H9 (cell line): Measurements from ENCODE around the gene CCDC126. TPM values are rescaled to one million over a fixed set of nuclear protein-coding genes. Genes with fewer than 3 reads are reported as not detected.

Experiments used
- DNase-seq: peaks from one replicate; pipeline ENCODE4 v3.0.0-alpha.2; 2017
- H2AFZ ChIP-seq: one replicate; pipeline ENCODE4 v1.6.1; 2013; ENCODE audit warnings: mild to moderate bottlenecking, low read length, control low read depth, moderate library complexity
- H2AK5ac ChIP-seq: 2 replicates; pipeline ENCODE4 v1.6.1; 2013; ENCODE audit warnings: low read length, control low read depth, mixed read lengths; ENCODE audit not compliant: insufficient read length
- H2BK120ac ChIP-seq: one replicate; pipeline ENCODE4 v1.6.1; 2013; ENCODE audit warnings: low read depth, mild to moderate bottlenecking, low read length, control low read depth, inconsistent platforms; ENCODE audit not compliant: poor library complexity, severe bottlenecking
- H2BK12ac ChIP-seq: 2 replicates; pipeline ENCODE4 v1.6.1; 2013; ENCODE audit warnings: low read length, control low read depth, mixed read lengths, low read depth; ENCODE audit not compliant: insufficient read length
- H2BK15ac ChIP-seq: 2 replicates; pipeline ENCODE4 v1.6.1; 2013; ENCODE audit warnings: low read depth, low read length, control low read depth
- H2BK20ac ChIP-seq: one replicate; pipeline ENCODE4 v1.6.1; 2013; ENCODE audit warnings: low read depth, mild to moderate bottlenecking, low read length, control low read depth, inconsistent platforms; ENCODE audit not compliant: poor library complexity, severe bottlenecking
- H2BK5ac ChIP-seq: 2 replicates; pipeline ENCODE4 v1.6.1; 2013; ENCODE audit warnings: low read length, control low read depth, mixed read lengths; ENCODE audit not compliant: insufficient read length
- H3K14ac ChIP-seq: 2 replicates; pipeline ENCODE4 v1.6.1; 2013; ENCODE audit warnings: low read length, control low read depth; ENCODE audit not compliant: insufficient read depth
- H3K18ac ChIP-seq: 2 replicates; pipeline ENCODE4 v1.6.1; 2013; ENCODE audit warnings: low read depth, mild to moderate bottlenecking, mixed read lengths, low read length, control low read depth; ENCODE audit not compliant: insufficient read length
- H3K23ac ChIP-seq: 2 replicates; pipeline ENCODE4 v1.6.1; 2013; ENCODE audit warnings: low read length, control low read depth, mixed read lengths, low read depth; ENCODE audit not compliant: insufficient read length
- H3K23me2 ChIP-seq: 2 replicates; pipeline ENCODE4 v1.6.1; 2013; ENCODE audit warnings: low read depth, mild to moderate bottlenecking, mixed read lengths, low read length, control low read depth; ENCODE audit not compliant: insufficient read length, poor library complexity, severe bottlenecking
- H3K27ac ChIP-seq: 2 replicates; pipeline ENCODE4 v1.5.1; 2013; ENCODE audit warnings: low read length, control low read depth, mixed read lengths, low read depth; ENCODE audit not compliant: insufficient read length
- H3K27me3 ChIP-seq: 2 replicates; pipeline ENCODE4 v1.6.1; 2013; ENCODE audit warnings: low read length, control low read depth, inconsistent platforms; ENCODE audit not compliant: insufficient read depth
- H3K4ac ChIP-seq: 2 replicates; pipeline ENCODE4 v1.6.1; 2013; ENCODE audit warnings: low read depth, mild to moderate bottlenecking, control low read depth, inconsistent platforms, low read length, moderate library complexity
- H3K4me1 ChIP-seq: 2 replicates; pipeline ENCODE4 v1.6.1; 2013; ENCODE audit warnings: low read length, control low read depth, inconsistent platforms; ENCODE audit not compliant: insufficient read depth
- H3K4me2 ChIP-seq: 2 replicates; pipeline ENCODE4 v1.6.1; 2013; ENCODE audit warnings: low read length, control low read depth, mixed read lengths; ENCODE audit not compliant: insufficient read length, insufficient read depth
- H3K56ac ChIP-seq: 2 replicates; pipeline ENCODE4 v1.6.1; 2013; ENCODE audit warnings: low read depth, mild to moderate bottlenecking, mixed read lengths, low read length, control low read depth; ENCODE audit not compliant: insufficient read length
- H3K79me1 ChIP-seq: 2 replicates; pipeline ENCODE4 v1.6.1; 2013; ENCODE audit warnings: low read depth, mild to moderate bottlenecking, moderate library complexity, low read length, control low read depth, inconsistent platforms; ENCODE audit not compliant: insufficient read depth, poor library complexity, severe bottlenecking
- H3K79me2 ChIP-seq: 2 replicates; pipeline ENCODE4 v1.6.1; 2013; ENCODE audit warnings: low read length, control low read depth, inconsistent platforms; ENCODE audit not compliant: insufficient read depth
- H3K9ac ChIP-seq: 2 replicates; pipeline ENCODE4 v1.6.1; 2013; ENCODE audit warnings: low read length, control low read depth, mixed read lengths; ENCODE audit not compliant: insufficient read length; ENCODE audit errors: extremely low read depth
- H3K9me3 ChIP-seq: one replicate; pipeline ENCODE4 v1.6.1; 2013; ENCODE audit warnings: low read depth, low read length, inconsistent platforms; ENCODE audit not compliant: control insufficient read depth
- H3T11ph ChIP-seq: one replicate; pipeline ENCODE4 v1.6.1; 2013; ENCODE audit warnings: mild to moderate bottlenecking, low read length, control low read depth, inconsistent platforms
- H4K20me1 ChIP-seq: one replicate; pipeline ENCODE4 v1.6.1; 2013; ENCODE audit not compliant: control insufficient read depth, insufficient read length, insufficient read depth
- H4K5ac ChIP-seq: 2 replicates; pipeline ENCODE4 v1.6.1; 2013; ENCODE audit warnings: low read depth, mild to moderate bottlenecking, mixed read lengths, low read length, control low read depth; ENCODE audit not compliant: insufficient read length
- H4K8ac ChIP-seq: replicated peaks from 2 replicates; pipeline ENCODE4 v1.6.1; 2013; ENCODE audit warnings: low read length, control low read depth, mixed read lengths, low read depth; ENCODE audit not compliant: insufficient read length
- H4K91ac ChIP-seq: 2 replicates; pipeline ENCODE4 v1.6.1; 2013; ENCODE audit warnings: low read depth, mild to moderate bottlenecking, moderate library complexity, mixed read lengths, low read length, control low read depth; ENCODE audit not compliant: insufficient read length
- H3K27ac Mint-ChIP-seq, 3 experiments: 2 replicates in 2 of 3; 3 replicates in 1 of 3; pipeline ENCODE4 v1.8.0; 2020 to 2021; ENCODE audit warnings: mixed read lengths in 3 of 3, mild to moderate bottlenecking in 1 of 3, moderate library complexity in 1 of 3
- H3K27me3 Mint-ChIP-seq: 2 replicates; pipeline ENCODE4 v1.8.0; 2021; ENCODE audit warnings: low read depth, mild to moderate bottlenecking, moderate library complexity, mixed read lengths
- H3K36me3 Mint-ChIP-seq, 3 experiments: 2 replicates in 2 of 3; 3 replicates in 1 of 3; pipeline ENCODE4 v1.8.0; 2020 to 2021; ENCODE audit warnings: low read depth in 3 of 3, mixed read lengths in 3 of 3; ENCODE audit not compliant: insufficient read depth in 1 of 3
- H3K4me1 Mint-ChIP-seq, 2 experiments: 2 replicates each; pipeline ENCODE4 v1.8.0; 2020; ENCODE audit warnings: mixed read lengths in 2 of 2
- H3K4me3 Mint-ChIP-seq, 2 experiments: 2 replicates in 1 of 2; 3 replicates in 1 of 2; pipeline ENCODE4 v1.8.0; 2020 to 2021; ENCODE audit warnings: mild to moderate bottlenecking in 2 of 2, mixed read lengths in 2 of 2, moderate library complexity in 1 of 2
- H3K9me3 Mint-ChIP-seq, 2 experiments: 2 replicates in 1 of 2; 3 replicates in 1 of 2; pipeline ENCODE4 v1.8.0; 2020; ENCODE audit warnings: mild to moderate bottlenecking in 2 of 2, mixed read lengths in 2 of 2, moderate library complexity in 1 of 2
- CTCF ChIP-seq: fragments of 200-600 bp; sonication (generic); conservative IDR thresholded peaks from 3 replicates; pipeline ENCODE4 v1.8.0; 2021; ENCODE audit warnings: antibody characterized with exemption, mild to moderate bottlenecking
- WGBS: extraction: QIAGEN DNeasy Blood & Tissue Kit; methylation state at CpG from one replicate; pipeline ENCODE4 v1.1.7; 2013; ENCODE audit warnings: missing lambda C conversion rate, low lambda C conversion rate, mixed read lengths; ENCODE audit not compliant: insufficient read length; ENCODE audit errors: extremely low coverage; 5-methylcytosine and 5-hydroxymethylcytosine counted together
- total RNA-seq: library from RNA; stranded (reverse); gene quantifications from 2 replicates; pipeline ENCODE4 v1.2.1, GENCODE V29; 2021

Gene CCDC126
- total RNA-seq, 1 experiment from 2014 or later, result 4.0 TPM

DNA sequence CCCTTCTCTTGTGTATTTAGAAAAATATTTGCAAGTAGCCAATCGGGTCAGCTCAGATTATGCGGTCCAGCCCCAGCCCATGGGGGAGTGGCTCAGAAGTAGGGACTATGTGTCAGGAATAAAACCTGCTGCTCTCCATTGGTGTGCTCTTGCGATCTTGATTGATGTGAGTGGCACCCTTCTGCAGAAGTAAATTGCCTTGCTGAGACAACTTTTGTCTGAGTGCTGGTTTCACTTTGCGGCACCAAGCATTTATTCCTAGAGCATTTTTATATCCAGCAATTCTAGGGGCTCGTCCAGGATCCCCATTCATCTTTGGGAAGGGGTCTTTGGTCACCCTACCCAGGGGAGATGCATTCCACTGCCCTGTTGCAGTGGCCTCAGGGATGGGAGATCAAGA lies 56.8 kb downstream of the CCDC126 start:
- no peak overlapping the region for H3K18ac ChIP-seq
- no peak overlapping the region for H2BK120ac ChIP-seq
- H3K79me2 ChIP-seq, result no peaks in the 10 kb centered on the region
- H4K20me1 ChIP-seq, result no peaks in the 10 kb centered on the region
- no peak overlapping the region for H3K27ac ChIP-seq
- no peaks in the 10 kb centered on the region for H3K27me3 ChIP-seq
- no peak overlapping the region for H3K4me2 ChIP-seq
- WGBS, result no CpG with 5 or more reads among the region's 5 CpGs
- H3K4ac ChIP-seq, result no peak overlapping the region
- no peak overlapping the region for H3K14ac ChIP-seq
- H3K56ac ChIP-seq, result no peak overlapping the region
- no peak overlapping the region for H3K9ac ChIP-seq
- no peak overlapping the region for H2BK15ac ChIP-seq
- no peak overlapping the region for H2BK20ac ChIP-seq
- peaks cover 7 to 15% (median 10%) of the 10 kb centered on the region in 3 experiments for H3K36me3 Mint-ChIP-seq
- H4K91ac ChIP-seq, result no peak overlapping the region
- H3K79me1 ChIP-seq, result no peaks in the 10 kb centered on the region
- H2BK12ac ChIP-seq, result no peak overlapping the region
- no peak overlapping the region for H4K5ac ChIP-seq
- no peak overlapping the region for H3K23ac ChIP-seq
- H3K9me3 ChIP-seq, result peaks cover 14% of the 10 kb centered on the region
- H3T11ph ChIP-seq, result no peak overlapping the region
- H2AK5ac ChIP-seq, result no peak overlapping the region
- H3K4me1 Mint-ChIP-seq, result peaks cover 0 to 3% of the 10 kb centered on the region in 2 experiments; a peak in 1 of 4 replicates
- no peak for TF ChIP-seq CTCF
- H3K27ac Mint-ChIP-seq, result no peak overlapping the region
- no peaks in the 10 kb centered on the region for H3K23me2 ChIP-seq
- H2BK5ac ChIP-seq, result no peak overlapping the region
- H4K8ac ChIP-seq, result no peak overlapping the region
- no peak overlapping the region for H2AFZ ChIP-seq
- no peak for DNase-seq
- no peak overlapping the region for H3K4me3 Mint-ChIP-seq
- H3K4me1 ChIP-seq, result no peaks in the 10 kb centered on the region
- H3K9me3 Mint-ChIP-seq, result peaks cover 17 to 23% of the 10 kb centered on the region in 2 experiments
- no peaks in the 10 kb centered on the region for H3K27me3 Mint-ChIP-seq
